HG03045 (cell line): ENCODE results near the gene FAM72D.
"Not testable (repeated sequence)": the region's sequence is repeated elsewhere in the genome, so short reads cannot be mapped to it uniquely, and the experiment has no call there.

Source experiments
- ATAC-seq: cut with Tn5 transposase; IDR thresholded peaks from one replicate; pipeline ENCODE4 v1.9.1; 2021; ENCODE audit warnings: mild to moderate bottlenecking, moderate library complexity; ENCODE audit not compliant: unreplicated experiment

FAM72D gene

GRCh38 chr1:145144264-145144913 is 48.6 kb downstream of the FAM72D start:
- not testable (repeated sequence) for ATAC-seq

GRCh38 chr1:145146308-145146707 is 50.5 kb downstream of the FAM72D start:
- ATAC-seq, result not testable (repeated sequence)

- not testable (repeated sequence) for ATAC-seq
These were observed 51.4 kb downstream of the FAM72D start for GRCh38 chr1:145147172-145147571.

- not testable (repeated sequence) for ATAC-seq
These were observed 59.6 kb downstream of the FAM72D start for GRCh38 chr1:145155421-145155820.

DNA sequence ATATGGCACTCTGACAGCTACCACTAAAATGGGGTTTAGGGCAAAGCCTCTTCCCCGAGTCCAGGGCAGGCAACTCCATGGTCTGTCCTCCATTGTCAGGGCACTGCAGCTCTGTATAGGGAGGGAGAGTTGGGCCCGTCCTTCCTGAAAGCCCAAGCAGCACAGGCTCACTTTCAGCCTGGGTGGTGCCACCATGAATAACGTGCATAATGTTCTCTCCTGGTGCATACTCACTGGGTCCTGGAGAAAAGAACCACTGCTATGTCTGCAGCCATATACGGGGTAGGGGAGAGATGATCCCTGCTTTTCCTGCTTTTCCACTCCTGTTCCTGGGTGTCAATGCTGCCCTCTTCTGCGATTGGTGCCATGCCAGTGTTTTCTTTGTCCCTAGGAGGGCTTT is 60.1 kb downstream of the FAM72D start:
- ATAC-seq, result not testable (repeated sequence)

- ATAC-seq, result not testable (repeated sequence)
These were observed 61.3 kb downstream of the FAM72D start for GRCh38 chr1:145156891-145157610.

DNA sequence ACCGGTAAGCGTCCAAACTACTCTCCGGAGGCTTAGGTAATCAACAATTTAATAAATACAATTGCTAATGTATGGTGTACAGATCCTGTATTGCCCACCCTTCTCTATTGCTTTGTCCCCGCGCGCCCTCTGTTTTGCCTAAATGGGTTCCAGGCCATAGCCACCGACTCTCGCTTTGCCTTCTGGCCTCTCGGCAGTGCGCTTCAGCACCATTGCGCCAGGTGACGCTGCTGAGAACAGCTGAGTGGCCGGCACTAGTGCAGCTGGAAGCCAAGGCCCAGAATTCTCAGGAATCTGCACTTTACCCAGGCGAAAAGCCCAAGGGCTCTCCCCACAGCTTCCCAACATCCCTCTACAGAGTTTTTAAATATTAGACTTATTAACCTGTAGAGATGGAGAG is 61.9 kb downstream of the FAM72D start:
- ATAC-seq, result not testable (repeated sequence)

DNA sequence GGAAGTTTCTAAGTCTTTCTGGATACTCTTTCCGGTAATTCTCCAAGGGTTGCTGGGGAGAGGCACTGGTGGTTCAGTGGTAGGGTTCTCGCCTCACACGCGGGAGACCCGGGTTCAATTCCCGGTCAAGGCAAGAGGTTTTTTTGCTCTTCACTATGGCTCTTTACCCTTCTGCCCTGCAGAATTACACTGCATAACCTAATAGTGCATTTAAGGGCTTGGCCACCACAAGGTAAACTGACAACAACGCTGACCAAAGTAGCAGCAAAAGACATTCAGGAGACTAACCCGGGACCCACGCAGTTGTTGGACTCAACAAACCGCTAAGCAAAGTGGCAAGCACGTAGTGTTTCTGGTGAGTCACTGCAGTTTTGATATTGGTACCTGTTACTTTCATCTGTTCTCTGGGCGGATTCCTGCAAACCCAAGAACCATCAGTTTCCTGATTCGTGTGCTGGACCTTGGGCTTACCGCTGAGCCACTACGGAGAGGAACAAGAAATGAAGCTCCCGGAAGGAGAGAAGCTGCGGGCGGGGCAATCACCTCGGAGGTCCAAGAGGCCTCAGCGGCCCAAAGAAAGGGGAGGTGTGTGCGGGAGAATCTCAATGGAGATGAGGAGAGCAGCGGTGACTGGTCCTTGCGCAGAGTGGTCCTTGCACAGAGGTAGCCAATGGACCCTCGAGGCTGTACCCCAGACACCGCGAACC is 65.4 kb downstream of the FAM72D start:
- ATAC-seq, result peak; percentile 70
